ENCODE results near the gene MTMR2.

MTMR2 gene

GRCh38 chr11:95917193-95918036 lies 6.5 kb downstream of the MTMR2 start:
- no peak for DNase-seq

- DNase-seq, result no peak
Observed at GRCh38 chr11:95916049-95916448, 7.9 kb downstream of the MTMR2 start.

GRCh38 chr11:95915051-95915450 lies 8.9 kb downstream of the MTMR2 start:
- no peak for DNase-seq

- DNase-seq, result no peak
Observed at GRCh38 chr11:95913830-95914615, 9.9 kb downstream of the MTMR2 start.

GRCh38 chr11:95912902-95913560 lies 10.9 kb downstream of the MTMR2 start:
- no peak for DNase-seq

GRCh38 chr11:95911369-95911759 lies 12.5 kb downstream of the MTMR2 start:
- DNase-seq, result no peak

- DNase-seq, result no peak
Observed at GRCh38 chr11:95910638-95911368, 13.1 kb downstream of the MTMR2 start.

- DNase-seq, result no peak
Observed at GRCh38 chr11:95908826-95909225, 15.1 kb downstream of the MTMR2 start.

- no peak for DNase-seq
Observed at GRCh38 chr11:95907476-95907875, 16.4 kb downstream of the MTMR2 start.

- DNase-seq, result no peak
Observed at GRCh38 chr11:95904009-95904650, 19.8 kb downstream of the MTMR2 start.

- no peak for DNase-seq
Observed at GRCh38 chr11:95898782-95899181, 25.1 kb downstream of the MTMR2 start.

- DNase-seq, result no peak
Observed at GRCh38 chr11:95897731-95898130, 26.2 kb downstream of the MTMR2 start.

- no peak for DNase-seq
Observed at GRCh38 chr11:95895815-95896214, 28.1 kb downstream of the MTMR2 start.

GRCh38 chr11:95892892-95893570 lies 30.9 kb downstream of the MTMR2 start:
- DNase-seq, result no peak

GRCh38 chr11:95892492-95892891 lies 31.4 kb downstream of the MTMR2 start:
- DNase-seq, result no peak

- DNase-seq, result no peak
Observed at GRCh38 chr11:95891423-95892170, 32.3 kb downstream of the MTMR2 start.

- no peak for DNase-seq
Observed at GRCh38 chr11:95888852-95889251, 35.1 kb downstream of the MTMR2 start.

GRCh38 chr11:95888439-95888838 lies 35.5 kb downstream of the MTMR2 start:
- DNase-seq, result no peak

- DNase-seq, result no peak
Observed at GRCh38 chr11:95886462-95886861, 37.4 kb downstream of the MTMR2 start.

GRCh38 chr11:95884802-95885201 lies 39.1 kb downstream of the MTMR2 start:
- DNase-seq, result no peak

GRCh38 chr11:95884376-95884775 lies 39.5 kb downstream of the MTMR2 start:
- no peak for DNase-seq
